Hepatocyte (in vitro differentiated cells): ENCODE results near the gene C2orf92. TPM values are rescaled to one million over a fixed set of nuclear protein-coding genes. Genes with fewer than 3 reads are reported as not detected.
"Not testable (repeated sequence)": the region's sequence is repeated elsewhere in the genome, so short reads cannot be mapped to it uniquely, and the experiment has no call there.

ENCODE experiments used
- DNase-seq: peaks from one replicate; pipeline ENCODE4 v3.0.0-alpha.2; 2016; ENCODE audit warnings: low spot score
- H2AFZ ChIP-seq: fragments of 200-600 bp; sonication (generic); 2 replicates; pipeline ENCODE4 v1.6.0; 2016; ENCODE audit warnings: antibody characterized with exemption, mild to moderate bottlenecking
- H3K27ac ChIP-seq: fragments of 200-600 bp; sonication (generic); 2 replicates; pipeline ENCODE4 v1.5.1; 2016; ENCODE audit warnings: mild to moderate bottlenecking
- H3K27me3 ChIP-seq: fragments of 200-600 bp; sonication (generic); 2 replicates; pipeline ENCODE4 v1.6.1; 2016
- H3K36me3 ChIP-seq: fragments of 200-600 bp; sonication (generic); replicated peaks from 2 replicates; pipeline ENCODE4 v1.5.1; 2016; ENCODE audit warnings: low read depth; ENCODE audit not compliant: insufficient read depth
- H3K4me1 ChIP-seq: fragments of 200-600 bp; sonication (generic); 2 replicates; pipeline ENCODE4 v1.5.1; 2016; ENCODE audit warnings: mild to moderate bottlenecking, moderate library complexity; ENCODE audit not compliant: insufficient read depth
- H3K4me2 ChIP-seq: fragments of 200-600 bp; sonication (generic); 2 replicates; pipeline ENCODE4 v1.6.0; 2016
- H3K4me3 ChIP-seq: fragments of 200-600 bp; sonication (generic); 2 replicates; pipeline ENCODE4 v1.5.1; 2016; ENCODE audit warnings: mild to moderate bottlenecking
- H3K79me2 ChIP-seq: fragments of 200-600 bp; sonication (generic); 2 replicates; pipeline ENCODE4 v1.6.0; 2017; ENCODE audit warnings: mild to moderate bottlenecking
- H3K9me2 ChIP-seq: fragments of 200-600 bp; sonication (generic); replicated peaks from 2 replicates; pipeline ENCODE4 v1.6.0; 2017; ENCODE audit warnings: mild to moderate bottlenecking; ENCODE audit not compliant: insufficient read depth
- H3K9me3 ChIP-seq: fragments of 200-600 bp; sonication (generic); 2 replicates; pipeline ENCODE4 v1.5.1; 2016; ENCODE audit warnings: low read depth, mild to moderate bottlenecking
- H4K20me1 ChIP-seq: fragments of 200-600 bp; sonication (generic); 2 replicates; pipeline ENCODE4 v1.6.0; 2016; ENCODE audit warnings: mild to moderate bottlenecking; ENCODE audit not compliant: insufficient read depth, poor library complexity, severe bottlenecking
- CTCF ChIP-seq: fragments of 200-600 bp; sonication (generic); IDR thresholded peaks from 2 replicates; pipeline ENCODE4 v1.5.1; 2016; ENCODE audit warnings: antibody characterized with exemption, mild to moderate bottlenecking; ENCODE audit not compliant: poor library complexity
- EZH2 ChIP-seq: fragments of 200-600 bp; sonication (generic); IDR thresholded peaks from 2 replicates; pipeline ENCODE4 v1.6.1; 2016; ENCODE audit warnings: antibody characterized with exemption, mild to moderate bottlenecking, borderline replicate concordance
- EZH2phosphoT487 ChIP-seq: fragments of 200-600 bp; sonication (generic); IDR thresholded peaks from one replicate; pipeline ENCODE4 v1.6.1; 2018; ENCODE audit warnings: antibody characterized with exemption, mild to moderate bottlenecking, low read depth, moderate library complexity; ENCODE audit not compliant: unreplicated experiment, severe bottlenecking
- WGBS: methylation state at CpG from one replicate; pipeline ENCODE4 v1.1.6; 2016; ENCODE audit warnings: low lambda C conversion rate; ENCODE audit errors: missing lambda C conversion rate; 5-methylcytosine and 5-hydroxymethylcytosine counted together
- polyA plus RNA-seq: library from polyadenylated mRNA; unstranded; fragments of >200 nt; fragmentation: Nextera tagmentation; extraction: Ambion mirVana; gene quantifications from 2 replicates; pipeline ENCODE4 v1.2.1, GENCODE V29; 2016
- total RNA-seq: library from RNA; depleted of rRNA; stranded (reverse); fragments of >200 nt; gene quantifications from 2 replicates; pipeline ENCODE4 v1.2.3, GENCODE V29; 2014

Gene C2orf92
- total and polyA plus RNA-seq, 2 experiments from 2014 or later, result 2.1 to 4.5 TPM

- WGBS, result 8% methylated on average over 21 of the region's 21 CpGs
- H2AFZ ChIP-seq, result peak overlapping the region; percentile 81
- H3K79me2 ChIP-seq, result peaks cover 26% of the 10 kb centered on the region
- no peak for TF ChIP-seq EZH2
- no peak for TF ChIP-seq CTCF
- TF ChIP-seq EZH2phosphoT487, result no peak
- no peaks in the 10 kb centered on the region for H3K36me3 ChIP-seq
- no peaks in the 10 kb centered on the region for H3K9me3 ChIP-seq
- DNase-seq, result peak; percentile 44
- H3K27me3 ChIP-seq, result no peaks in the 10 kb centered on the region
- peak overlapping the region; percentile 50 for H3K4me3 ChIP-seq
- H4K20me1 ChIP-seq, result peaks cover 7% of the 10 kb centered on the region
- peaks cover 11% of the 10 kb centered on the region for H3K4me1 ChIP-seq
- peak overlapping the region; percentile 75 for H3K4me2 ChIP-seq
- H3K9me2 ChIP-seq, result no peaks in the 10 kb centered on the region
- H3K27ac ChIP-seq, result peak overlapping the region; percentile 94
These were observed 4.9 kb upstream of the C2orf92 start for GRCh38 chr2:97664636-97664970.

- no peaks in the 10 kb centered on the region for H3K9me2 ChIP-seq
- no peaks in the 10 kb centered on the region for H3K36me3 ChIP-seq
- H3K79me2 ChIP-seq, result no peaks in the 10 kb centered on the region
- H3K9me3 ChIP-seq, result no peaks in the 10 kb centered on the region
- no peak for DNase-seq
- H4K20me1 ChIP-seq, result no peaks in the 10 kb centered on the region
- no peak overlapping the region for H3K4me3 ChIP-seq
- H3K4me2 ChIP-seq, result no peak overlapping the region
- H3K27me3 ChIP-seq, result no peaks in the 10 kb centered on the region
- H3K4me1 ChIP-seq, result no peaks in the 10 kb centered on the region
- no peak overlapping the region for H3K27ac ChIP-seq
- TF ChIP-seq EZH2phosphoT487 (no peak), EZH2 (no peak), CTCF (no peak)
- WGBS, result 100% methylated on average over 1 of the region's 1 CpG
- no peak overlapping the region for H2AFZ ChIP-seq
These were observed 958 bp downstream of the C2orf92 start for GRCh38 chr2:97670471-97670870.

- DNase-seq, result no peak
- Histone ChIP-seq H3K4me1 (no peaks in the 10 kb centered on the region), H3K79me2 (no peaks in the 10 kb centered on the region), H3K4me3 (no peak overlapping the region), H3K27ac (no peak overlapping the region), H3K9me2 (no peaks in the 10 kb centered on the region), H3K9me3 (no peaks in the 10 kb centered on the region), H3K27me3 (no peaks in the 10 kb centered on the region), H4K20me1 (no peaks in the 10 kb centered on the region), H3K36me3 (no peaks in the 10 kb centered on the region), H2AFZ (no peak overlapping the region), H3K4me2 (no peak overlapping the region)
- WGBS, result 94% methylated on average over 7 of the region's 7 CpGs
- TF ChIP-seq EZH2phosphoT487 (no peak), CTCF (no peak), EZH2 (no peak)
These were observed 2.0 kb downstream of the C2orf92 start for GRCh38 chr2:97671526-97671925.

- 85% methylated on average over 6 of the region's 6 CpGs for WGBS
These were observed 3.2 kb downstream of the C2orf92 start for GRCh38 chr2:97672606-97673140.

More at GRCh38 chr2:97672606-97673140, 3.2 kb downstream of the C2orf92 start:
- not testable (repeated sequence) for H3K79me2 ChIP-seq, H3K4me3 ChIP-seq, H3K36me3 ChIP-seq, DNase-seq, H3K27ac ChIP-seq, H3K9me2 ChIP-seq, H3K27me3 ChIP-seq, H3K4me1 ChIP-seq, H4K20me1 ChIP-seq, H3K4me2 ChIP-seq, H3K9me3 ChIP-seq, H2AFZ ChIP-seq
